ENCODE measurements around the gene DUSP8.

The DUSP8 gene

GRCh38 chr11:1543606-1544263, 28.3 kb downstream of the DUSP8 start:
- TF ChIP-seq SPI1 (IDR thresholded peaks at IDR 0.05; ENCODE audit: borderline replicate concordance, low read depth): no peak
- no peak for TF ChIP-seq POLR2AphosphoS5 (IDR thresholded peaks at IDR 0.05; ENCODE audit: low read depth)
- no peak for TF ChIP-seq GABPA (IDR thresholded peaks at IDR 0.05; ENCODE audit: low read depth)

GRCh38 chr11:1542267-1542666, 29.8 kb downstream of the DUSP8 start:
- TF ChIP-seq SPI1 (IDR thresholded peaks at IDR 0.05; ENCODE audit: borderline replicate concordance, low read depth) (no peak), REST (IDR thresholded peaks at IDR 0.05; ENCODE audit: insufficient replicate concordance, low read depth) (no peak), GABPA (IDR thresholded peaks at IDR 0.05; ENCODE audit: low read depth) (no peak), POLR2AphosphoS5 (IDR thresholded peaks at IDR 0.05; ENCODE audit: low read depth) (no peak), CTCF (IDR thresholded peaks at IDR 0.05; ENCODE audit: insufficient read depth, low read length) (no peak)
- no peak for DNase-seq (ENCODE audit: low read depth in 1 of 2, low spot score in 1 of 2)
- Histone ChIP-seq H3K4me3 (replicated peaks; ENCODE audit: insufficient read depth, low read length) (no peak overlapping the region), H3K27me3 (ENCODE audit: insufficient read depth, poor library complexity, severe bottlenecking) (peaks cover 27% of the 10 kb centered on the region), H3K27ac (replicated peaks) (no peak overlapping the region)

More at GRCh38 chr11:1543606-1544263, 28.3 kb downstream of the DUSP8 start:
- H3K27me3 ChIP-seq (ENCODE audit: insufficient read depth, poor library complexity, severe bottlenecking): peaks cover 38% of the 10 kb centered on the region
- DNase-seq (ENCODE audit: low read depth in 1 of 2, low spot score in 1 of 2): no peak
- H3K4me3 ChIP-seq (replicated peaks; ENCODE audit: insufficient read depth, low read length): no peak overlapping the region
- no peak overlapping the region for H3K27ac ChIP-seq (replicated peaks)

GRCh38 chr11:1541474-1542204, 30.4 kb downstream of the DUSP8 start:
- TF ChIP-seq POLR2AphosphoS5 (IDR thresholded peaks at IDR 0.05; ENCODE audit: low read depth) (no peak), REST (IDR thresholded peaks at IDR 0.05; ENCODE audit: insufficient replicate concordance, low read depth) (no peak), SPI1 (IDR thresholded peaks at IDR 0.05; ENCODE audit: borderline replicate concordance, low read depth) (no peak), GABPA (IDR thresholded peaks at IDR 0.05; ENCODE audit: low read depth) (no peak), CTCF (IDR thresholded peaks at IDR 0.05; ENCODE audit: insufficient read depth, low read length) (no peak)
- Histone ChIP-seq H3K27ac (replicated peaks) (no peak overlapping the region), H3K27me3 (ENCODE audit: insufficient read depth, poor library complexity, severe bottlenecking) (peaks cover 26% of the 10 kb centered on the region), H3K4me3 (replicated peaks; ENCODE audit: insufficient read depth, low read length) (no peak overlapping the region)
- no peak for DNase-seq (ENCODE audit: low read depth in 1 of 2, low spot score in 1 of 2)

- Histone ChIP-seq H3K27ac (replicated peaks) (no peak overlapping the region), H3K27me3 (ENCODE audit: insufficient read depth, poor library complexity, severe bottlenecking) (peaks cover 13% of the 10 kb centered on the region), H3K4me3 (replicated peaks; ENCODE audit: insufficient read depth, low read length) (no peak overlapping the region)
- DNase-seq (ENCODE audit: low read depth in 1 of 2, low spot score in 1 of 2): no peak
- TF ChIP-seq CTCF (IDR thresholded peaks at IDR 0.05; ENCODE audit: insufficient read depth, low read length) (no peak), REST (IDR thresholded peaks at IDR 0.05; ENCODE audit: insufficient replicate concordance, low read depth) (no peak), POLR2AphosphoS5 (IDR thresholded peaks at IDR 0.05; ENCODE audit: low read depth) (no peak), GABPA (IDR thresholded peaks at IDR 0.05; ENCODE audit: low read depth) (no peak), SPI1 (IDR thresholded peaks at IDR 0.05; ENCODE audit: borderline replicate concordance, low read depth) (no peak)
Observed at GRCh38 chr11:1540074-1540473, 32.0 kb downstream of the DUSP8 start.
